Neuronal stem cell (in vitro differentiated cells): ENCODE results near the gene CADPS.
A peak's percentile ranks its signal among the peaks of the same experiment; 100 is the strongest.

ENCODE experiments used
- DNase-seq: peaks from one replicate; pipeline ENCODE4 v3.0.0-alpha.2; 2013; ENCODE audit warnings: low spot score
- H2AFZ ChIP-seq: one replicate; pipeline ENCODE4 v1.6.1; 2013; ENCODE audit warnings: mild to moderate bottlenecking, low read length, inconsistent platforms
- H2AK5ac ChIP-seq: 2 replicates; pipeline ENCODE4 v1.6.1; 2013; ENCODE audit warnings: low read depth, mild to moderate bottlenecking, inconsistent platforms, low read length, moderate library complexity, mixed read lengths
- H2BK120ac ChIP-seq: 2 replicates; pipeline ENCODE4 v1.6.1; 2013; ENCODE audit warnings: low read depth, mild to moderate bottlenecking, inconsistent platforms, low read length, moderate library complexity, mixed read lengths
- H2BK12ac ChIP-seq: one replicate; pipeline ENCODE4 v1.6.1; 2013; ENCODE audit warnings: low read length, inconsistent platforms
- H2BK15ac ChIP-seq: 2 replicates; pipeline ENCODE4 v1.6.1; 2013; ENCODE audit warnings: mild to moderate bottlenecking, low read length, inconsistent platforms, mixed read lengths
- H2BK5ac ChIP-seq: one replicate; pipeline ENCODE4 v1.6.1; 2013; ENCODE audit warnings: inconsistent platforms, mild to moderate bottlenecking, low read length, moderate library complexity
- H3K14ac ChIP-seq: one replicate; pipeline ENCODE4 v1.6.1; 2013; ENCODE audit warnings: low read length, inconsistent platforms
- H3K18ac ChIP-seq: 2 replicates; pipeline ENCODE4 v1.6.1; 2013; ENCODE audit warnings: low read length, inconsistent platforms
- H3K23ac ChIP-seq: 2 replicates; pipeline ENCODE4 v1.6.1; 2013; ENCODE audit warnings: low read depth, mild to moderate bottlenecking, mixed read lengths, low read length, inconsistent platforms; ENCODE audit not compliant: poor library complexity
- H3K27ac ChIP-seq: replicated peaks from 3 replicates; pipeline ENCODE4 v1.5.1; 2013; ENCODE audit warnings: low read length, inconsistent platforms
- H3K27me3 ChIP-seq, 3 experiments: 2 replicates each; pipeline ENCODE4 v1.6.1; 2013; ENCODE audit warnings: low read length in 3 of 3, mild to moderate bottlenecking in 2 of 3, inconsistent platforms in 1 of 3, low read depth in 1 of 3, mixed read lengths in 1 of 3, moderate library complexity in 1 of 3; ENCODE audit not compliant: control insufficient read depth in 3 of 3, insufficient read depth in 3 of 3
- H3K36me3 ChIP-seq, 2 donors: replicated peaks in 1 of 2; 2 replicates each; pipeline ENCODE4 v1.6.1; 2013; ENCODE audit warnings: low read length in 2 of 2; ENCODE audit not compliant: control insufficient read depth in 2 of 2, insufficient read depth in 2 of 2
- H3K4ac ChIP-seq: 2 replicates; pipeline ENCODE4 v1.6.1; 2013; ENCODE audit warnings: inconsistent platforms, mild to moderate bottlenecking, low read length, moderate library complexity
- H3K4me1 ChIP-seq, 2 donors: 1 replicate in 1 of 2; 2 replicates in 1 of 2; pipeline ENCODE4 v1.6.1; 2013; ENCODE audit warnings: low read length in 2 of 2, low read depth in 1 of 2; ENCODE audit not compliant: control insufficient read depth in 2 of 2, insufficient read depth in 1 of 2
- H3K4me2 ChIP-seq: one replicate; pipeline ENCODE4 v1.6.1; 2013; ENCODE audit warnings: mild to moderate bottlenecking, low read length, inconsistent platforms; ENCODE audit not compliant: insufficient read depth, poor library complexity, severe bottlenecking
- H3K4me3 ChIP-seq, 2 donors: 2 replicates each; pipeline ENCODE4 v1.5.1; 2013; ENCODE audit warnings: low read length in 2 of 2, mild to moderate bottlenecking in 2 of 2, inconsistent platforms in 1 of 2, moderate library complexity in 1 of 2
- H3K79me1 ChIP-seq: one replicate; pipeline ENCODE4 v1.6.1; 2013; ENCODE audit warnings: low read depth, mild to moderate bottlenecking, inconsistent platforms, low read length, moderate library complexity
- H3K9ac ChIP-seq: one replicate; pipeline ENCODE4 v1.6.1; 2013; ENCODE audit warnings: mild to moderate bottlenecking, low read depth, low read length, inconsistent platforms; ENCODE audit not compliant: poor library complexity
- H3K9me3 ChIP-seq, 2 donors: replicated peaks in 1 of 2; 2 replicates each; pipeline versions ENCODE3 to v1.6.1; 2013; ENCODE audit warnings: low read length in 2 of 2, mild to moderate bottlenecking in 2 of 2, inconsistent platforms in 1 of 2, low read depth in 1 of 2, mixed read lengths in 1 of 2, moderate library complexity in 1 of 2; ENCODE audit not compliant: control insufficient read depth in 2 of 2, insufficient read depth in 1 of 2
- H4K8ac ChIP-seq: one replicate; pipeline ENCODE4 v1.6.1; 2013; ENCODE audit warnings: low read depth, mild to moderate bottlenecking, inconsistent platforms, low read length, moderate library complexity
- H4K91ac ChIP-seq: one replicate; pipeline ENCODE4 v1.6.1; 2013; ENCODE audit warnings: low read length, low read depth, mild to moderate bottlenecking, inconsistent platforms; ENCODE audit not compliant: poor library complexity
- WGBS, 2 donors: extraction: QIAGEN DNeasy Blood & Tissue Kit; methylation state at CpG; one replicate each; pipeline ENCODE4 v1.1.7; 2013; ENCODE audit warnings: missing lambda C conversion rate in 2 of 2, mixed read lengths in 1 of 2; ENCODE audit not compliant: insufficient read length in 2 of 2, insufficient replicate concordance in 1 of 2; ENCODE audit errors: extremely low coverage in 2 of 2; 5-methylcytosine and 5-hydroxymethylcytosine counted together

CADPS gene

DNA sequence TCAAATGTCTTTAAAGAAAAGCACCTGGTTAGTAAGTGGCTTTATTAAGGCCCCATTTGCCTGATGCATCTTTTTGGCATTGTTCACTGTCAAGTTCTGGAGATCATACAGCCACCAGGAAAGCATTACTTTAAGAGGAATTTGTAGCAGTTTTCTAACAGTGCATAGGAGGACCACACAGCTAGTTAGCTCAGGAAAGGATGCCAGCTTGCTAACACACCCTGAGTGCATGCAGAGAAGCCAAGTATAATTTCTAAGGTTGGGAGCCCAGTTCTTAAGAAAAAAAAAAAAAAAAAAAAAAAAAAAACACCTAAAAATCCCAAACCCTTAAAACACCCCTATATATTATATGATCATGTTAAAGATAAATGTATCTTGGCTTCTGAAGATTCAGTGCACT is 399.9 kb downstream of the CADPS start:
- H2AFZ ChIP-seq, result no peak overlapping the region
- H3K4ac ChIP-seq, result no peak overlapping the region
- H3K4me1 ChIP-seq, result peaks cover 0 to 3% of the 10 kb centered on the region in 2 donors
- H2BK120ac ChIP-seq, result no peak overlapping the region
- H4K91ac ChIP-seq, result no peak overlapping the region
- H4K8ac ChIP-seq, result no peak overlapping the region
- H3K18ac ChIP-seq, result no peak overlapping the region
- H3K9me3 ChIP-seq, result peaks cover 0 to 3% of the 10 kb centered on the region in 2 donors
- H3K9ac ChIP-seq, result no peak overlapping the region
- no peak overlapping the region for H3K4me3 ChIP-seq
- no peak overlapping the region for H3K27ac ChIP-seq
- H2BK15ac ChIP-seq, result no peak overlapping the region
- DNase-seq, result no peak
- no peaks in the 10 kb centered on the region for H3K79me1 ChIP-seq
- no peak overlapping the region for H2AK5ac ChIP-seq
- H3K14ac ChIP-seq, result no peak overlapping the region
- H2BK5ac ChIP-seq, result no peak overlapping the region
- H3K4me2 ChIP-seq, result no peak overlapping the region
- no peak overlapping the region for H3K23ac ChIP-seq
- peaks cover 0 to 43% (median 0%) of the 10 kb centered on the region in 3 experiments for H3K27me3 ChIP-seq
- no peak overlapping the region for H2BK12ac ChIP-seq
- no peaks in the 10 kb centered on the region for H3K36me3 ChIP-seq

DNA sequence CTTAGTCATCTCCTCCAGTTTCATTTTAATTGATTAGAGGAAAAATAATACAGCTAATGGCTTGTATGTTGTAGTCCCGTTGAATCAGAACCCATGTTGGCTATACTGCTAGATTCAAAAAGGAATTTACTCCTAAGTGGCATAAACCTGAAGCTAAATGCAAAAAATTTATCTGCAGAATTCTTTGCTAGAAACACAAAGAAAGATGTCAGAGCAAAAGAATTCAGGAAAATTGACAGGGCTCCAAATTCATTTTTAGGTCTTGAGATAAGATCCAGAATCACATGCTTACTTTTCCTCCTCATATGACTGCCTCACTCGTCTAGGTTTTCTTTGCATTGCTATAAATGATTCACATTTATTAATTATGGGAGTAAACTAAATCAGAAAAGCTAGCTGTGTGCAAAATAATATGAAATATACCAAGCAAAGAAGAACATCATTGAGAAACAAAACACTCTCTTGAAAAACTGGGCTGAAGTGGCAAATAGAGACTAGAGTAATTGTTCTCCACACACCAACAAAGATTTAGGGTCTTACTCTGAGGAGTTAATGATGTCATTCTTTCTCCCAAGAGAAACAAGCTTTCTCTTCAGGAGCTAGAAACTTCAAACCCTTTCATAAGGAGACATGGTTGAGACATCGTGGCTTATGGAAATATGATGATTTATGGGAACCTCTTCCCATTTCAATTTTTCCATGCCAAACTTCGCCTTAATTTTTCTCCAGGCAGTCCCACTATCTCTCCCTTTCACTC is 407.1 kb downstream of the CADPS start:
- Histone ChIP-seq H3K4me2 (no peak overlapping the region), H2BK12ac (no peak overlapping the region), H3K9me3 (peaks cover 0 to 3% of the 10 kb centered on the region in 2 donors), H3K23ac (no peak overlapping the region), H4K8ac (no peak overlapping the region), H3K27me3 (peaks cover 0 to 46% (median 0%) of the 10 kb centered on the region in 3 experiments), H3K18ac (no peak overlapping the region), H3K14ac (no peak overlapping the region), H2BK15ac (no peak overlapping the region), H3K27ac (no peak overlapping the region), H3K4me3 (no peak overlapping the region), H2AK5ac (no peak overlapping the region), H3K79me1 (no peaks in the 10 kb centered on the region), H3K36me3 (no peaks in the 10 kb centered on the region), H4K91ac (no peak overlapping the region), H3K4ac (no peak overlapping the region), H3K9ac (no peak overlapping the region), H2AFZ (no peak overlapping the region), H2BK120ac (no peak overlapping the region), H2BK5ac (no peak overlapping the region), H3K4me1 (no peaks in the 10 kb centered on the region)
- no CpG with 5 or more reads among the region's 4 CpGs for WGBS, 2 donors
- no peak for DNase-seq

DNA sequence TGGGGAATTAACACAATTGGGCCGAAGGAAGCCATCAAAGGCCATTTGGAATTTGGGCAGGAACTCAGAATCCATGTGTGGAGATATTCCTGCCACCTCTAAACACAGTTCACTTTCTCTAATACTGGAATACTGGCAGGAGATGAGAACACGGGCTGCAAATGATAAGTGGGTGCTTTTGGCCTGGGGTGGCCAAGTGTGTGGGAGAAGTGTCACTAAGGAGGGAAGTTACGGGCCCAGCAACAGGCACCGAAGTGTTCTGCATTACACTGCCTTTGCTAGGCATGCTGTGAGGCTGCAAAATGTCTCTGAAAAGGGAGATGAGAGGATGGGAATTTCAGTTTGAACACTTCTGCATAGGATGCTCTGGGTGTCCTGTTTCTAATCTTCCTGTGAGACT is 412.4 kb downstream of the CADPS start:
- DNase-seq, result no peak
- Histone ChIP-seq H4K91ac (no peak overlapping the region), H3K9me3 (no peaks in the 10 kb centered on the region), H2BK15ac (no peak overlapping the region), H2AFZ (no peak overlapping the region), H3K4me2 (no peak overlapping the region), H3K14ac (no peak overlapping the region), H3K4me1 (peaks cover 0 to 3% of the 10 kb centered on the region in 2 donors), H3K18ac (no peak overlapping the region), H2AK5ac (no peak overlapping the region), H2BK12ac (no peak overlapping the region), H3K23ac (no peak overlapping the region), H3K4ac (no peak overlapping the region), H3K27ac (no peak overlapping the region), H4K8ac (no peak overlapping the region), H2BK120ac (no peak overlapping the region), H2BK5ac (no peak overlapping the region), H3K4me3 (no peak overlapping the region), H3K9ac (no peak overlapping the region), H3K36me3 (no peaks in the 10 kb centered on the region), H3K27me3 (peaks cover 0 to 78% (median 0%) of the 10 kb centered on the region in 3 experiments), H3K79me1 (no peaks in the 10 kb centered on the region)
- WGBS, 2 donors, result no CpG with 5 or more reads among the region's 4 CpGs

DNA sequence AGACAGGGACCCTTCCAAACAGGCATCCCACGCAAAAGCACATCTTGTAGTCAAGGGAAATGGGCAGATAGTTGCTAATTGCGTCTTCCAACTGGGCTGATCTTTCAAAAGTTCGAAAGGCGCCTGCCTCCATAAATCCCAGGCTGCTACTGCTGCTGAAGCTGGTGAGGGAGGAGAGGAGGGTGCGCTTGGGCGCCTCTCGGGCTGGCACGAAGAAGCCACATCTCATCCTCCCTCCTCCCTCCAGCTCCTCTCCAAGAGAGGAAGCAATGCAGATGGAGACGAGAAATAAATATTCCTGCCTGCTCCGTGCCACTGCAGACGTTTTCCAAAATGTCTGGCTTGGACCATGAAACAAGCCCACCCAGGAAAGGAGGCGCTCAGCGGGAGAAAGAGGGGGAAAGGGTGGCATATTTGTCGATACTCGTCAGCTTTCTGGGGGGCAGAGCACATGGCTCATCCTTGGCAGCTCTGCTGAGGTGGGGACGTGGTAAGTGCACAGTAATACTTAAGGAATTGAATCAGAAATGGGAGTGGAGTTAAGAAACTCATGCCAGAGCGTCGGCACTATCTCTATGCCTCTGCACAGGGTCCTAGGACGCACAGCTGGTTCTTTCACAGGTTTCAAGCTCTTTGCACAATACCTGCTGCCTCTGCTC is 413.0 kb downstream of the CADPS start:
- no peak overlapping the region for H3K27ac ChIP-seq
- no peak overlapping the region for H3K4me2 ChIP-seq
- DNase-seq, result no peak
- no peak overlapping the region for H2BK120ac ChIP-seq
- no peak overlapping the region for H2BK12ac ChIP-seq
- no peak overlapping the region for H2BK5ac ChIP-seq
- no peak overlapping the region for H3K14ac ChIP-seq
- no peaks in the 10 kb centered on the region for H3K36me3 ChIP-seq
- no peaks in the 10 kb centered on the region for H3K79me1 ChIP-seq
- H3K18ac ChIP-seq, result peak overlapping the region; percentile 23
- peaks cover 0 to 3% of the 10 kb centered on the region in 2 donors for H3K4me1 ChIP-seq
- no peak overlapping the region for H2BK15ac ChIP-seq
- no peak overlapping the region for H3K23ac ChIP-seq
- no peak overlapping the region for H2AFZ ChIP-seq
- no peak overlapping the region for H3K4ac ChIP-seq
- no peak overlapping the region for H3K9ac ChIP-seq
- no peak overlapping the region for H3K4me3 ChIP-seq
- H2AK5ac ChIP-seq, result peak overlapping the region; percentile 27
- peaks cover 0 to 74% (median 0%) of the 10 kb centered on the region in 3 experiments for H3K27me3 ChIP-seq
- WGBS, 2 donors, result no CpG with 5 or more reads among the region's 19 CpGs
- H4K91ac ChIP-seq, result no peak overlapping the region
- no peak overlapping the region for H4K8ac ChIP-seq
- no peaks in the 10 kb centered on the region for H3K9me3 ChIP-seq
